OCI-LY3 (cell line): ENCODE results near the gene POP7.
"Not testable (repeated sequence)": the region's sequence is repeated elsewhere in the genome, so short reads cannot be mapped to it uniquely, and the experiment has no call there.

Experiments used
- H2AFZ ChIP-seq: fragments of 200-600, 300-600 bp; shearing (Covaris generic); 2 replicates; pipeline ENCODE4 v1.6.0; 2014; ENCODE audit warnings: antibody characterized with exemption, low read depth, low read length
- H3K27ac ChIP-seq: fragments of 200-600, 300-600 bp; sonication (generic); 2 replicates; pipeline ENCODE4 v1.5.1; 2014; ENCODE audit warnings: mild to moderate bottlenecking, low read length, moderate library complexity, mixed read lengths
- H3K27me3 ChIP-seq: fragments of 200-600, 300-600 bp; sonication (generic); 2 replicates; pipeline ENCODE4 v1.6.1; 2014; ENCODE audit warnings: low read depth, low read length, mixed read lengths
- H3K36me3 ChIP-seq: fragments of 200-600, 300-600 bp; sonication (generic); replicated peaks from 2 replicates; pipeline ENCODE3; 2014; ENCODE audit warnings: low read depth, low read length, mixed read lengths
- H3K4me1 ChIP-seq: fragments of 300-600, 200-600 bp; sonication (generic); 2 replicates; pipeline ENCODE4 v1.6.1; 2014; ENCODE audit warnings: low read length, mixed read lengths
- H3K4me2 ChIP-seq: fragments of 200-600, 300-600 bp; sonication (generic); 2 replicates; pipeline ENCODE4 v1.6.1; 2014; ENCODE audit warnings: low read length, mixed read lengths
- H3K4me3 ChIP-seq: fragments of 300-600, 200-600 bp; sonication (generic); 2 replicates; pipeline ENCODE4 v1.5.1; 2014; ENCODE audit warnings: antibody characterized with exemption, mild to moderate bottlenecking, low read length, moderate library complexity
- H3K79me2 ChIP-seq: fragments of 300-600, 200-600 bp; shearing (Covaris generic); 2 replicates; pipeline ENCODE4 v1.6.1; 2014; ENCODE audit warnings: mild to moderate bottlenecking, low read length, mixed read lengths
- H3K9ac ChIP-seq: fragments of 300-600, 200-600 bp; shearing (Covaris generic); 2 replicates; pipeline ENCODE4 v1.6.0; 2014; ENCODE audit warnings: mild to moderate bottlenecking, low read length, moderate library complexity
- H3K9me3 ChIP-seq: fragments of 200-600, 300-600 bp; shearing (Covaris generic); 2 replicates; pipeline ENCODE4 v1.6.1; 2014; ENCODE audit warnings: low read length, mixed read lengths; ENCODE audit not compliant: insufficient read depth
- H4K20me1 ChIP-seq: fragments of 200-600, 300-600 bp; sonication (generic); 2 replicates; pipeline ENCODE4 v1.6.1; 2016; ENCODE audit warnings: low read length, mixed read lengths; ENCODE audit not compliant: insufficient read depth
- CTCF ChIP-seq: fragments of 200-600, 300-600 bp; sonication (generic); IDR thresholded peaks from 2 replicates; pipeline ENCODE4 v1.5.1; 2014; ENCODE audit warnings: antibody characterized with exemption, low read length, low read depth
- EZH2phosphoT487 ChIP-seq: fragments of 200-600 bp; shearing (Covaris generic); IDR thresholded peaks from 2 replicates; pipeline ENCODE4 v1.6.1; 2018; ENCODE audit warnings: antibody characterized with exemption, mixed run types, low read depth

The POP7 gene

GRCh38 chr7:100705753-100706671 is at the start of gene POP7:
POP7 (plus strand) TSS chr7:100706121; CDS start chr7:100706831, 710 bp downstream.
- TF ChIP-seq CTCF (no peak), EZH2phosphoT487 (no peak)

GRCh38 chr7:100662194-100662776 is 43.6 kb upstream of the POP7 start:
- H3K9me3 ChIP-seq, H3K4me2 ChIP-seq, H3K4me3 ChIP-seq: not testable (repeated sequence)

More at GRCh38 chr7:100705753-100706671, at the start of gene POP7:
- peak within 1 kb of the TSS; percentile 99 for H3K9ac ChIP-seq
- H3K4me3 ChIP-seq: peak within 1 kb of the TSS; percentile 90
- H2AFZ ChIP-seq: peak within 1 kb of the TSS; percentile 36; the same call in 1 of the 2 replicates
- peaks cover 29% of the 10 kb centered on the region for H3K79me2 ChIP-seq
- H3K36me3 ChIP-seq: peaks cover 8% of the 10 kb centered on the region
- peak within 1 kb of the TSS; percentile 95 for H3K4me2 ChIP-seq
- no peaks in the 10 kb centered on the region for H4K20me1 ChIP-seq
- peaks cover 14% of the 10 kb centered on the region for H3K4me1 ChIP-seq
- no peaks in the 10 kb centered on the region for H3K9me3 ChIP-seq
- H3K27ac ChIP-seq: peak within 1 kb of the TSS; percentile 85
- H3K27me3 ChIP-seq: no peaks in the 10 kb centered on the region

GRCh38 chr7:100665168-100665726 is 40.7 kb upstream of the POP7 start:
- Histone ChIP-seq H3K9me3 (no peaks in the 10 kb centered on the region), H2AFZ (no peak overlapping the region), H3K79me2 (no peaks in the 10 kb centered on the region), H4K20me1 (no peaks in the 10 kb centered on the region), H3K9ac (no peak overlapping the region), H3K4me1 (no peaks in the 10 kb centered on the region), H3K36me3 (no peaks in the 10 kb centered on the region), H3K4me3 (no peak overlapping the region), H3K27ac (no peak overlapping the region), H3K27me3 (no peaks in the 10 kb centered on the region; the same call in 1 of the 2 replicates), H3K4me2 (no peak overlapping the region)
- no peak for TF ChIP-seq CTCF
- no peak for TF ChIP-seq EZH2phosphoT487

More at GRCh38 chr7:100662194-100662776, 43.6 kb upstream of the POP7 start:
- not testable (repeated sequence) for H3K4me1 ChIP-seq, H3K27me3 ChIP-seq, H3K27ac ChIP-seq, H3K36me3 ChIP-seq, H2AFZ ChIP-seq, H3K79me2 ChIP-seq, H3K9ac ChIP-seq, H4K20me1 ChIP-seq

GRCh38 chr7:100667331-100668068 is 38.4 kb upstream of the POP7 start:
- no peaks in the 10 kb centered on the region for H4K20me1 ChIP-seq
- no peaks in the 10 kb centered on the region for H3K9me3 ChIP-seq
- H3K4me3 ChIP-seq: no peak overlapping the region
- H3K79me2 ChIP-seq: no peaks in the 10 kb centered on the region
- H2AFZ ChIP-seq: no peak overlapping the region
- TF ChIP-seq EZH2phosphoT487 (no peak), CTCF (no peak)
- H3K4me2 ChIP-seq: no peak overlapping the region
- no peak overlapping the region for H3K27ac ChIP-seq
- no peaks in the 10 kb centered on the region; the same call in 1 of the 2 replicates for H3K27me3 ChIP-seq
- H3K36me3 ChIP-seq: no peaks in the 10 kb centered on the region
- H3K4me1 ChIP-seq: no peaks in the 10 kb centered on the region
- no peak overlapping the region for H3K9ac ChIP-seq
